ENCODE results near the gene ABO. TPM values are rescaled to one million over a fixed set of nuclear protein-coding genes. Genes with fewer than 3 reads are reported as not detected.

The ABO gene
- total and polyA plus RNA-seq, 2 donors from 2014 or later: 25.0 to 29.0 TPM

GRCh38 chr9:133257465-133257956, 17.5 kb downstream of the ABO start:
- Histone ChIP-seq H3K4me1 (ENCODE audit: control insufficient read depth in 2 of 3, insufficient read depth in 2 of 3, low read depth in 1 of 3, low read length in 3 of 3) (peaks cover 2 to 18% (median 18%) of the 10 kb centered on the region in 3 donors), H3K9ac (ENCODE audit: low read length in 3 of 3) (no peak overlapping the region), H3K36me3 (ENCODE audit: control insufficient read depth in 2 of 3, insufficient read depth in 3 of 3, low read length in 3 of 3) (peaks cover 0 to 2% (median 0%) of the 10 kb centered on the region in 3 donors), H3K4me3 (ENCODE audit: low read length in 3 of 3) (peak overlapping the region in 1 of 3 donors; percentile 32), H3K27ac (ENCODE audit: low read depth in 2 of 2, low read length in 2 of 2) (peak overlapping the region; percentile 72 to 87), H3K9me3 (ENCODE audit: control insufficient read depth in 2 of 3, insufficient read depth in 1 of 3, low read length in 3 of 3) (no peaks in the 10 kb centered on the region), H3K27me3 (ENCODE audit: control insufficient read depth, insufficient read depth, low read length) (no peaks in the 10 kb centered on the region)
- TF ChIP-seq CTCF (IDR thresholded peaks at IDR 0.05; ENCODE audit: borderline replicate concordance, extremely low read depth, insufficient read depth): no peak
- intact Hi-C loops (cut with DNase I): no loop called here
- peak in 4 of 5 donors; percentile 49 to 88 (median 74) for DNase-seq
- FAIRE-seq: no peak

- Histone ChIP-seq H3K27ac (ENCODE audit: low read depth in 2 of 2, low read length in 2 of 2) (peak overlapping the region; percentile 72 to 87), H3K4me3 (ENCODE audit: low read length in 3 of 3) (no peak overlapping the region), H3K9me3 (ENCODE audit: control insufficient read depth in 2 of 3, insufficient read depth in 1 of 3, low read length in 3 of 3) (no peaks in the 10 kb centered on the region), H3K36me3 (ENCODE audit: control insufficient read depth in 2 of 3, insufficient read depth in 3 of 3, low read length in 3 of 3) (peaks cover 0 to 2% (median 0%) of the 10 kb centered on the region in 3 donors), H3K9ac (ENCODE audit: low read length in 3 of 3) (peak overlapping the region in 1 of 3 donors; percentile 19), H3K27me3 (ENCODE audit: control insufficient read depth, insufficient read depth, low read length) (no peaks in the 10 kb centered on the region), H3K4me1 (ENCODE audit: control insufficient read depth in 2 of 3, insufficient read depth in 2 of 3, low read depth in 1 of 3, low read length in 3 of 3) (peaks cover 2 to 24% (median 20%) of the 10 kb centered on the region in 3 donors)
- DNase-seq (peak in 1 of 5 donors; percentile 48), FAIRE-seq (no peak)
- intact Hi-C loops (cut with DNase I): no loop called here
- TF ChIP-seq CTCF (IDR thresholded peaks at IDR 0.05; ENCODE audit: borderline replicate concordance, extremely low read depth, insufficient read depth): no peak
These were observed 18.3 kb downstream of the ABO start for GRCh38 chr9:133256686-133257091.

- peaks cover 0 to 2% (median 0%) of the 10 kb centered on the region in 3 donors for H3K36me3 ChIP-seq (ENCODE audit: control insufficient read depth in 2 of 3, insufficient read depth in 3 of 3, low read length in 3 of 3)
- DNase-seq: no peak
- no peak for FAIRE-seq
- no peak overlapping the region for H3K9ac ChIP-seq (ENCODE audit: low read length in 3 of 3)
- intact Hi-C loops (cut with DNase I): no loop called here
- TF ChIP-seq CTCF (IDR thresholded peaks at IDR 0.05; ENCODE audit: borderline replicate concordance, extremely low read depth, insufficient read depth): no peak
- no peak overlapping the region for H3K4me3 ChIP-seq (ENCODE audit: low read length in 3 of 3)
- H3K9me3 ChIP-seq (ENCODE audit: control insufficient read depth in 2 of 3, insufficient read depth in 1 of 3, low read length in 3 of 3): no peaks in the 10 kb centered on the region
- H3K4me1 ChIP-seq (ENCODE audit: control insufficient read depth in 2 of 3, insufficient read depth in 2 of 3, low read depth in 1 of 3, low read length in 3 of 3): peaks cover 2 to 26% (median 20%) of the 10 kb centered on the region in 3 donors
- H3K27me3 ChIP-seq (ENCODE audit: control insufficient read depth, insufficient read depth, low read length): no peaks in the 10 kb centered on the region
- no peak overlapping the region for H3K27ac ChIP-seq (ENCODE audit: low read depth in 2 of 2, low read length in 2 of 2)
These were observed 18.9 kb downstream of the ABO start for GRCh38 chr9:133256136-133256461.
